Mononuclear cell (primary cell): ENCODE results near the gene ADORA2A. TPM values are rescaled to one million over a fixed set of nuclear protein-coding genes. Genes with fewer than 3 reads are reported as not detected.

Experiments
- H3K27me3 ChIP-seq: 2 replicates; pipeline ENCODE4 v1.6.0; 2011; ENCODE audit warnings: low read length, control low read depth; ENCODE audit not compliant: insufficient read depth
- H3K4me1 ChIP-seq: 2 replicates; pipeline ENCODE4 v1.5.1; 2011; ENCODE audit warnings: mild to moderate bottlenecking, low read length, control low read depth; ENCODE audit not compliant: insufficient read depth
- H3K4me3 ChIP-seq: 2 replicates; pipeline ENCODE4 v1.5.1; 2011; ENCODE audit warnings: mild to moderate bottlenecking, low read length, moderate library complexity
- H3K9me3 ChIP-seq: 2 replicates; pipeline ENCODE4 v1.5.1; 2011; ENCODE audit warnings: low read depth, mild to moderate bottlenecking, control low read depth, low read length
- total RNA-seq: library from RNA; depleted of rRNA; stranded (reverse); fragments of >200 nt; gene quantifications from one replicate; pipeline ENCODE4 v1.2.3, GENCODE V29; 2012

Gene ADORA2A
- total RNA-seq, 1 donor: 34.3 TPM

GRCh38 chr22:24410110-24410856 lies 17.1 kb upstream of the ADORA2A start:
- H3K27me3 ChIP-seq: no peaks in the 10 kb centered on the region
- no peak overlapping the region for H3K4me3 ChIP-seq
- H3K9me3 ChIP-seq: no peaks in the 10 kb centered on the region
- H3K4me1 ChIP-seq: peaks cover 15% of the 10 kb centered on the region

- Histone ChIP-seq H3K27me3 (no peaks in the 10 kb centered on the region), H3K4me1 (peaks cover 15% of the 10 kb centered on the region), H3K4me3 (no peak overlapping the region), H3K9me3 (no peaks in the 10 kb centered on the region)
Observed at GRCh38 chr22:24411256-24412004, 16.0 kb upstream of the ADORA2A start.

- Histone ChIP-seq H3K27me3 (no peaks in the 10 kb centered on the region), H3K4me3 (no peak overlapping the region), H3K9me3 (no peaks in the 10 kb centered on the region), H3K4me1 (peaks cover 15% of the 10 kb centered on the region)
Observed at GRCh38 chr22:24412274-24412673, 15.1 kb upstream of the ADORA2A start.

GRCh38 chr22:24413271-24413670 lies 14.1 kb upstream of the ADORA2A start:
- Histone ChIP-seq H3K9me3 (no peaks in the 10 kb centered on the region), H3K27me3 (no peaks in the 10 kb centered on the region), H3K4me3 (no peak overlapping the region), H3K4me1 (peaks cover 9% of the 10 kb centered on the region)

- Histone ChIP-seq H3K4me1 (peaks cover 8% of the 10 kb centered on the region), H3K9me3 (no peaks in the 10 kb centered on the region), H3K27me3 (no peaks in the 10 kb centered on the region), H3K4me3 (no peak overlapping the region)
Observed at GRCh38 chr22:24413736-24414385, 13.5 kb upstream of the ADORA2A start.

GRCh38 chr22:24414523-24414922 lies 12.9 kb upstream of the ADORA2A start:
- Histone ChIP-seq H3K4me3 (no peak overlapping the region), H3K4me1 (peaks cover 8% of the 10 kb centered on the region), H3K27me3 (no peaks in the 10 kb centered on the region), H3K9me3 (no peaks in the 10 kb centered on the region)

GRCh38 chr22:24414984-24415945 lies 12.1 kb upstream of the ADORA2A start:
- no peaks in the 10 kb centered on the region for H3K27me3 ChIP-seq
- H3K9me3 ChIP-seq: no peaks in the 10 kb centered on the region
- H3K4me1 ChIP-seq: peaks cover 1% of the 10 kb centered on the region
- H3K4me3 ChIP-seq: no peak overlapping the region

- Histone ChIP-seq H3K27me3 (no peaks in the 10 kb centered on the region), H3K4me3 (no peak overlapping the region), H3K4me1 (no peaks in the 10 kb centered on the region), H3K9me3 (no peaks in the 10 kb centered on the region)
Observed at GRCh38 chr22:24416095-24416494, 11.3 kb upstream of the ADORA2A start.

GRCh38 chr22:24416611-24417010 lies 10.8 kb upstream of the ADORA2A start:
- no peaks in the 10 kb centered on the region for H3K27me3 ChIP-seq
- H3K4me3 ChIP-seq: no peak overlapping the region
- H3K4me1 ChIP-seq: no peaks in the 10 kb centered on the region
- no peaks in the 10 kb centered on the region for H3K9me3 ChIP-seq

- Histone ChIP-seq H3K27me3 (no peaks in the 10 kb centered on the region), H3K4me1 (no peaks in the 10 kb centered on the region), H3K4me3 (no peak overlapping the region), H3K9me3 (no peaks in the 10 kb centered on the region)
Observed at GRCh38 chr22:24417200-24417599, 10.2 kb upstream of the ADORA2A start.

GRCh38 chr22:24417901-24418641 lies 9.3 kb upstream of the ADORA2A start:
- no peaks in the 10 kb centered on the region for H3K27me3 ChIP-seq
- H3K9me3 ChIP-seq: no peaks in the 10 kb centered on the region
- H3K4me1 ChIP-seq: no peaks in the 10 kb centered on the region

GRCh38 chr22:24418786-24419474 lies 8.5 kb upstream of the ADORA2A start:
- H3K4me3 ChIP-seq: no peak overlapping the region
- H3K27me3 ChIP-seq: no peaks in the 10 kb centered on the region
- H3K9me3 ChIP-seq: no peaks in the 10 kb centered on the region
- peaks cover 3% of the 10 kb centered on the region for H3K4me1 ChIP-seq

More at GRCh38 chr22:24417901-24418641, 9.3 kb upstream of the ADORA2A start:
- no peak overlapping the region for H3K4me3 ChIP-seq

- no peak overlapping the region for H3K4me3 ChIP-seq
- H3K27me3 ChIP-seq: no peaks in the 10 kb centered on the region
- H3K9me3 ChIP-seq: no peaks in the 10 kb centered on the region
- peaks cover 8% of the 10 kb centered on the region for H3K4me1 ChIP-seq
Observed at GRCh38 chr22:24419475-24419850, 7.9 kb upstream of the ADORA2A start.
